ENCODE data around the gene PTH1R.

PTH1R gene

GRCh38 chr3:46849686-46850467 lies 27.6 kb upstream of the PTH1R start:
- DNase-seq (ENCODE audit: low spot score): peak; percentile 17

DNA sequence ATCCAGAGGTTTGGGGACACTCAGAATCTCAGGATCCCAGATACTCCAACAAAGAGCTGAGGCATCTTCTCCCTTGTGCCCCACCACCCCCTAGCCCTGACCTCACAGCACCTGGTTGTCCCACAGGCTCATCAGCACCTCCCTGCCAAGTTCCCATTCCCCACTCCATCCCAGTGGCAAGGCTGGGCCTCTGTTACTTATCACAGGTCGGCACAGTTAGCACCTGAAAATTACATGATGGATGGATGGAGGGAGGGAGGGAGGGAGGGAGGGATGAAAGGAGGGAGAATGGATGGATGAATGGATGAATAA lies 27.1 kb upstream of the PTH1R start:
- no peak for DNase-seq (ENCODE audit: low spot score)

DNA sequence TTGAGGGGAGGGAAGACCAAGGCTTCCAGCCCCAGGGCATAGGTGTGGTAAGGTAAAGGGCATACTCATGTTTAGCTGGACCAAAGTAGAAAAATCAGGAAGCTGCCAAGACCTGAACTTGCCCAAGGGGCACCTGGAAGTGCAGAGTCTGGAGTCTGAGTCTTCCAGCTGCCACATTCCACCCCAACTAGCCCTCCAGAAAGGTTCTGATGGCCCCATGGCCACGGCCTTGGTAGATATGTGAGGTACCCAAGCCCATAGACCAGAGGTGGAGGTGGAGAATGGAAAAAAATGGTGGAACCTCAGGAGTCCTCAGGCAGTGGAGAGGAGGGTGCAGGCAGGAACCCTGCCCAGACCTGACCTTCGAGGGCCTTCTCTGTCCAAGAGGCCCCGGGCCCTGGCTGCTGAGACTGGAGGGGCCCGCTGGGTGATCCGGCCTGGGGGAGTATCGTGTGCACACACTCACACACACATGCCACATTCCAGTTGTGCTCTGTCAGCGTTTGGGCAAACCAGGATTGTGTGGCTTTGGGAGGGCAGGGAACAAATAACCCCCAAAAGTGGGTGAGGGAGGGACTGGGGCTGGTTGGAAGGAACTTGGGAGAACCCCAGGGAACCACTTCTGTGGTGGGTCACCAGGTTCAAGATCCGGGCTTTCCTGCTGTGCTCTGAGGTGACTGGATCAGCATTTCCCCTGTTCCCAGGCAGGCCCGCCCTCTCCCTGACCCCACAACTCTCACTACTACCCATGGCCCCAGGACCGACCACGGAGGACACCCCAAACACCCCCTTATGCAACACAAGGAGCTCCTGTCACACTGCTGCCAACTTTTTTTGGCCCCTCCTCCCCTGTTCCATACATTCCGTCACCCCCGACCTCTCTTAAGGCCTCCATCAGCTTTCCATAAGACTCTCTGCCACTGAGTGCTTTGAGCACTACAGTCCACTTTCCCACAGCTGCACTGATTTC lies 25.9 kb upstream of the PTH1R start:
- no peak for DNase-seq (ENCODE audit: low spot score)

DNA sequence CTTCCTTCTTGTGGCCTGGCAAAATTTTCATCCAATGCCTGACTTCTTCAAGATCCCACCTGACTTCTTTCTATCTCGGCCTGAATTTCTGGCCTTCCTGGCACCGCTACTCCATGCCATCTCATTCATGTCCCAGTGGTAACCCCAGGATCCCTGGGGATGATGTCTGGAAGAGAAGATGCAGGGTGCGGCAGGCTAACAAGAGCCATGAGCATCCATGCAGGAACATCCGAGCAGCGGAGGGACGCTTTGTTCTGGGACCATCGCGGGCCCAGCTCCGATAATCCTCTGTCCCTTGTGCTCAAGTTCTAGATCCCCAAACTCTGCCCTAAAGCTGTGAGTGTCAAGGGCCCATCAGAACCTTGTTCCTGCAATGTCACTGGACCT lies 25.2 kb upstream of the PTH1R start:
- no peak for DNase-seq (ENCODE audit: low spot score)

DNA sequence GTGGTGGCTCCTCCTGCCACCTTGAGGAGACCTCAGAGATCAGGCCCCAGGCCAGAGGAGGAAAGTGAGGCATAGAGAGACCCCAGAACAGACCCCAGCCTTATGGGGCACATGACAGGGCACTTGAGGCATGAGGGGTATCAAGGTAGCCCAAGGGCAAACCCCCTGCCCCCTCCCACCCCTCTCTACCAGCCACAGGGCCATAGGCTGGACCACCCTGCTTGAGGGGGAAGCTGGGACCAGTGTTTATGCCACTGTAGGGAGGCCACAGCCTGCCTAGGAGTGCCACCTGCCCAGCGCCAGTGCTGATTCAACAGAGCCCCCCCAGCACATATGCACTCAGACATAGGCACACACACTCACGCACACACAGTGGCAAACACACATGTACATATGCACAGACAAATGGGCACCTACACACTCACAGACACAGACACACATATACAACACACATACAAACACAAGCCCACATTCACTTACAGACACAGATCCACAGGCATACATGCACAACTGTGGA lies 24.6 kb upstream of the PTH1R start:
- no peak for DNase-seq (ENCODE audit: low spot score)

GRCh38 chr3:46853441-46854415 lies 23.8 kb upstream of the PTH1R start:
- no peak for DNase-seq (ENCODE audit: low spot score)

DNA sequence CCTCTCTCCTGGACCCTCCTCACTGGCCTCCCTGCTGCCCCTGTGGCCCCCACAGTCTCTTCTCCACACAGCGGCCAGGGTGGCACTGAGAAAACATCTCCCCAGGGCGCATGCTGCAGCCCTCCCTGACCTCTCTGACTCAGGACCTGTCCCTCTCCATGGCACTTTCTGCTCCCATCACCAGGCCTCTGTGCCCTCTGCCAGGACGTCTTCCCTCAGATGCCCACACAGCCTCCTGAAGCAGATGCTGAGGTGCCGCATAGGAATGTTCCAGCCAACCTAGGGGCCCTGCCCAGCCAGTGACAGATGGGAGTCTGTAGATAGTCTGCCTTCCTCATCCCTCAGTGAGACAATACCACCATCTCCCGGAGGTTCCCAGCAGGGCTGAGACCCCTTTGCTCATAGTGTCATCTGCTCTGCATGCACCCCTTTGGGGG lies 22.9 kb upstream of the PTH1R start:
- DNase-seq (ENCODE audit: low spot score): no peak

GRCh38 chr3:46856576-46857471 lies 20.7 kb upstream of the PTH1R start:
- no peak for DNase-seq (ENCODE audit: low spot score)

DNA sequence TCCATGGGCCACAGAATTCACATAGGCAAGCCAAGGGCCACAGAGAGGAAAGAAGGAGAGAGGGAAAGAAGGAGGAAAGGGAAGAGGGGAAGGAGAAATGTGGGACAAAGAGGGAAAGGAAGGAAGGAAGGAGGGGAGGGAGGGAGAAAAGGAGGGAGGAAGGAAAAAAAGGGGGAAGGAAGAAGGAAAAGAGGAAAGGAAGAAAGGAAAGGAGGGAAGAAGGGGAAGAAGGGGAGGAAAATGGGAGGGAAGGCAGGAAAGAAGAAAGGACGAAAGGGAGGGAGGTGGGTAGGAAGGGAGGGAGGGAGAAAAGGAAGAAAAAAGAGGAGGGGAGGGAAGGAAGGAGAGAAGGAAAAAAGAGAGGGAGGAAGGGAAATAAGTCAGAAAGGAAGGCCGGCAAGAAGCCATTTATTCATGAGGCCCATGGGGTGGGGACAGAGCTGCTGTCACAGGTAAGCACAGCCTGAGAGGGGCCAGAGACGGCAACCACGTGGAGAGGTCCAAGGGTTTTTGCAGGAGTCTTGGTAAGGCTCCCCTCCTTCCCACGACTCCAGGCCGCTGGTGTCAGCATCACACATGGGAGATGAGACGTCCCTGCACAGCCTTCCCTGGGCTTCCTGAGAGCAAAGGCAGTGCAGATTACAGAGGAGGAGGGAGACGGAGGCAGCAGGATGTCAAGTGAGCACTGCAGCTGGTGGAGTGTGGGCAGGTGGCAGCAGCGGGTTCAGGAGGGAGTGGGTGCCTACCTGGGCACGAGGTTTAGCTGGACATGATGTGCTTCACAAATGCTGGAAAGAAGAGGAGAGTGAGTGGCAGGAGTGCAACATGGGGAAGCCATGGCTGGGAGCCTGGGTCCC lies 19.8 kb upstream of the PTH1R start:
- DNase-seq (ENCODE audit: low spot score): no peak

DNA sequence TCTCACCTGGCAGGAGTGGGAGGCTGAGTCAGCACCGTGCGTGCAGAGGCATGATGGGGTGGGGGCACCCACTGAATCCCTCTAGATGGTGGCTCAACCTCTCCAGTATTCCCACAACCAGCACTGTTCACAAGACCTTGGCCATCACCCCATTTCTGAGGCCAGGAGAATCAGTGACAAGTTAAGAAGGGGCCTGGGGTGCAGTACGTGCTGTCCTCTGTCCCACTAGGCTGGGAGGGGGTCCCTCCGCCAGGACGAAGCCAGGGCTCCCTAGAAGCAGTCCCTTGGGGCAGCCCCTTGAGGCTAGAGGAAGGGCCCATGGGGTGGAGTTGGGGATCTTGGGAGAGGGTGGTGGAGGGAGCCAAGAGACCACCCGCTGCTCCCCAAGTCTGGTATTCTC lies 19.1 kb upstream of the PTH1R start:
- no peak for DNase-seq (ENCODE audit: low spot score)

- no peak for DNase-seq (ENCODE audit: low spot score)
These were observed 18.4 kb upstream of the PTH1R start for GRCh38 chr3:46859001-46859710.

GRCh38 chr3:46860017-46860809 lies 17.3 kb upstream of the PTH1R start:
- DNase-seq (ENCODE audit: low spot score): peak; percentile 59

- no peak for DNase-seq (ENCODE audit: low spot score)
These were observed 16.5 kb upstream of the PTH1R start for GRCh38 chr3:46860810-46861604.

DNA sequence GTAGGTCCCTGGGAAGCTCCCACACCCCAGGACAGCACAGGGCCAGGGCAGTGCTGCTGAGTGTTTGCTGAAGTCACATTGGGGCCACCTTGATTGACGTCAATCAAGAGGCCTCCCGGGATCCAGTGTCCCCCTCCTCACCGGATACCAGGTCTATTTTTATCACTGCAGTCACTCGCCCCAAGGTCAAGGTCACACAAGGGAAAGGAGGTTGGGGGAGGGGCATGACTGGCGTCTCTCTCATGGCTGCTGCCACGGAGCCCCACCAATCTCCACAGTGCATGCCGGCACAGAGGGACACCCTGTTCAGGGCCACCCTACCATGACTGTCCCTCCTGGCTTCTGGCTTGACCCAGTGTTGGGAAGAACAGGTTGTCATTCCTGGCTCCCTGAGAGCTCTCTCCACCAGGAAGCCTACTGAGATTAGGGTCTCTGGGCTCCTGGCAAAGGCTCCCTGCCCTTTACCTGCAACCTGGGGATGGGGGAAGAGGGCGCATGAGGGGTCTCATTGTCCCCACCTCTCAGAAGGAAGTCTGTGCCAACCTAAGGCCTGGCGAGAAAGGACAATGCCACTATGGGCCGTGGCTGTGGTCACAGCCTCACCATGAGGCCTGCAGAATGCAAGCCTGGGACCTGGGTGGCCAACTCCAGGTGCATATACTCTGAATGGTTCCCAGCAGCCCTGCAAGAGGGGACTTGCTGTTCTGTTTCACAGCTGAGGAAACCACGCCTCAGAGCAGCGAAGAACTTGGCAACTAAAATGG lies 15.7 kb upstream of the PTH1R start:
- no peak for DNase-seq (ENCODE audit: low spot score)

- no peak for DNase-seq (ENCODE audit: low spot score)
These were observed 15.0 kb upstream of the PTH1R start for GRCh38 chr3:46862369-46863025.

DNA sequence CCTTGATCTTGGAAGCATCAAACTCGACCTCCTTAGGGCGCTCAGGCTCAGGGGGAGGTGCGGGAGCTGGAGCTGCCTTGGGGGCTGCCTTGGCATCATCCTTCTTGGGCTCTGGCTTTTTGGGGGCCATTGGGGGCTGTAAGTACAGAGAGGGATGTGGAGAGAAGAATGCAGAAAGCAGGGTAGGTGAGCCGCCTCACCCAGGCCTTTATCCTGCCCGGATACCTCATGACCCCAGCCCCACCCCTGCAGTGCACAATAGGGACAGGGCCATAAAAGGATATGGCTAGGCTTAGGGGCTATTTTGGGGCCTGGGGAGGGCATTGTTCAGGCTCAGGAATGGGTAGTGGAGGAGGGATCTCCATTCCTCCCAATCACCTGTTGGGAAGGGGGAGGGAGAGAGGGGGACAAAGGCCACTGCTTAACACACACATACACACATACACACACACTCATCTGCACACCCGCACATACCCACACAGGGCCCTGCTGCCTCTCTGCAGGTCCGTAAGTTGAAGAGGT lies 14.2 kb upstream of the PTH1R start, which contains the start of gene MYL3:
TSS of gene MYL3 (minus strand) at position 184 of the 522 bp plus-strand sequence. CDS start at position 130, 54 bp downstream.
- no peak for DNase-seq (ENCODE audit: low spot score)

All from D341Med (cell line).